ENCODE data around the gene RHBDD1. TPM values are rescaled to one million over a fixed set of nuclear protein-coding genes. Genes with fewer than 3 reads are reported as not detected.

Gene RHBDD1
- polyA plus RNA-seq (ENCODE audit: insufficient read length in 10 of 10), result 10 to 100 TPM; 12.5 to 20.6 (median 15.5) TPM
- long read RNA-seq, donor 1, result 0 reads
- long read RNA-seq, donor 2, full-length matches to known transcripts, result 1 of 1 reads
- long read RNA-seq, donor 2, partial matches to known transcripts, result 0 of 1 reads
- long read RNA-seq, donor 2, other reads (novel, unspliced or antisense), result 0 of 1 reads
- long read RNA-seq, donor 3, result 0 reads
- long read RNA-seq, donor 4, full-length matches to known transcripts, result 1 of 1 reads
- long read RNA-seq, donor 4, partial matches to known transcripts, result 0 of 1 reads
- long read RNA-seq, donor 4, other reads (novel, unspliced or antisense), result 0 of 1 reads
- long read RNA-seq, donor 5, partial matches to known transcripts, result 0 of 1 reads
- long read RNA-seq, donor 5, other reads (novel, unspliced or antisense), result 0 of 1 reads
- long read RNA-seq, donor 6, partial matches to known transcripts, result 5 of 5 reads
- long read RNA-seq, donor 6, other reads (novel, unspliced or antisense), result 0 of 5 reads
- long read RNA-seq, donor 7, full-length matches to known transcripts, result 1 of 1 reads
- long read RNA-seq, donor 7, partial matches to known transcripts, result 0 of 1 reads
- long read RNA-seq, donor 7, other reads (novel, unspliced or antisense), result 0 of 1 reads
- long read RNA-seq, donor 8, result 0 reads
- long read RNA-seq, donor 9, result 0 reads

- DNase-seq, result peak; percentile 96 to 99 (median 98)
Measured at GRCh38 chr2:226835796-226836547, at the start of gene RHBDD1. Gene RHBDD1, plus strand, starts transcription at chr2:226836054. Its CDS starts 28,640 bp downstream, at chr2:226864694.

- no peak for DNase-seq
Measured at GRCh38 chr2:226788064-226788463, 47.8 kb upstream of the RHBDD1 start.

- peak in 1 of 3 donors; percentile 27 for DNase-seq
Measured at GRCh38 chr2:226788881-226789490, 46.9 kb upstream of the RHBDD1 start.

GRCh38 chr2:226790011-226790410 lies 45.8 kb upstream of the RHBDD1 start:
- no peak for DNase-seq

- DNase-seq, result peak in 1 of 3 donors; percentile 41
Measured at GRCh38 chr2:226790431-226790830, 45.4 kb upstream of the RHBDD1 start.

GRCh38 chr2:226791056-226791486 lies 44.8 kb upstream of the RHBDD1 start:
- peak in 2 of 3 donors; percentile 69 to 93 for DNase-seq

GRCh38 chr2:226791487-226792081 lies 44.3 kb upstream of the RHBDD1 start:
- peak; percentile 84 to 96 (median 89) for DNase-seq

- DNase-seq, result peak in 1 of 3 donors; percentile 69
Measured at GRCh38 chr2:226792155-226792881, 43.5 kb upstream of the RHBDD1 start.

GRCh38 chr2:226793646-226794045 lies 42.2 kb upstream of the RHBDD1 start:
- peak in 1 of 3 donors; percentile 59 for DNase-seq

GRCh38 chr2:226794196-226794661 lies 41.6 kb upstream of the RHBDD1 start:
- peak in 1 of 3 donors; percentile 70 for DNase-seq

- DNase-seq, result peak in 1 of 3 donors; percentile 75
Measured at GRCh38 chr2:226794751-226795171, 41.1 kb upstream of the RHBDD1 start.

- DNase-seq, result peak in 1 of 3 donors; percentile 47
Measured at GRCh38 chr2:226795281-226796011, 40.4 kb upstream of the RHBDD1 start.

- peak in 1 of 3 donors; percentile 29 for DNase-seq
Measured at GRCh38 chr2:226796012-226796839, 39.6 kb upstream of the RHBDD1 start.

GRCh38 chr2:226796840-226797288 lies 39.0 kb upstream of the RHBDD1 start:
- peak in 1 of 3 donors; percentile 65 for DNase-seq

- peak in 1 of 3 donors; percentile 39 for DNase-seq
Measured at GRCh38 chr2:226797289-226797988, 38.4 kb upstream of the RHBDD1 start.

GRCh38 chr2:226797989-226798421 lies 37.8 kb upstream of the RHBDD1 start:
- no peak for DNase-seq

- DNase-seq, result peak in 1 of 3 donors; percentile 89
Measured at GRCh38 chr2:226798422-226799210, 37.2 kb upstream of the RHBDD1 start.

All from muscle of back (tissue), 13 donors.